Stimulated activated CD4-positive, alpha-beta T cell treated with anti-CD3 and anti-CD28 coated beads, Interleukin-4, amount 100 ng/mL, for 48 hours (primary cell): Measurements from ENCODE around the gene MOGAT2.
"Not testable (repeated sequence)": the region's sequence is repeated elsewhere in the genome, so short reads cannot be mapped to it uniquely, and the experiment has no call there.

ENCODE experiments used
- DNase-seq, 2 donors: peaks; one replicate each; pipeline ENCODE4 v3.0.0-alpha.2; 2020; ENCODE audit warnings: low read depth in 2 of 2

The MOGAT2 gene

DNA sequence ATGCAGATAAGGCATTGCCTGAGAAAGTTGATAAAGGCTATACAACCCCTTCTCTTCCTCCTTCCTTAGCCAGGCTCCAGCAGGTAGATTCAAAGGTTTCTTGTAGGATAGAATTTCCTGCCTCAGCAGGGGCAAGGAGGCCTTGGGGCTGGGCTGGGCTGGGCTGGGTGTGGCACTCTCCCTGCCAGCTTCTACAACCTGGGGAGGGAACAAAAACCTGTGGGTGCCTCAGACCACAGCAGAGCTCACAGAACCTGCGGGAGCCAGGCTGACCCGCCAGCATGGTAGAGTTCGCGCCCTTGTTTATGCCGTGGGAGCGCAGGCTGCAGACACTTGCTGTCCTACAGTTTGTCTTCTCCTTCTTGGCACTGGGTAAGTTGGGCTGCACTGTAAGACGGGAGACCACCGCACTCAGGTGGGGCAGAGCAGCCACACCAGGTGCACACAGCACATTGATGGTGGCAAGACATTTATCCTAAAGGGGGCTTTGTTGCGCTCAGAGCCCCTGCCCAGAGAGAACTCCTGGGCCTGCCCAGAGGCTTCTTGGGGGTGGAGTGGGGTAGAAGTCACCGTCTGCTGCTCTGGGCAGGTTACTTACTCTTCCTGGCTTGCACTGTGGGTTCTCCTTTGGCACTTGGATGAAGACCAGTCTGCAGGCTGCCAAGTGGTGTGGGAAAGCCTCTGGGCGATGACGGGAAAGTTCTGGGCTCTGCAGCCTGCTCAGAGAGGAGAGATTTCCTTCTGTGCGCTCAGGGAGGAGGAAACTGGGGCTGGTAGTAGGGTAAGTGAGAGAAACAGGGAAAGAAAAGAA is at the start of gene MOGAT2:
Gene MOGAT2, plus strand, starts transcription at position 231 of the 811 bp plus-strand sequence. Its CDS starts 51 bp downstream, at position 282.
- DNase-seq, result no peak

DNA sequence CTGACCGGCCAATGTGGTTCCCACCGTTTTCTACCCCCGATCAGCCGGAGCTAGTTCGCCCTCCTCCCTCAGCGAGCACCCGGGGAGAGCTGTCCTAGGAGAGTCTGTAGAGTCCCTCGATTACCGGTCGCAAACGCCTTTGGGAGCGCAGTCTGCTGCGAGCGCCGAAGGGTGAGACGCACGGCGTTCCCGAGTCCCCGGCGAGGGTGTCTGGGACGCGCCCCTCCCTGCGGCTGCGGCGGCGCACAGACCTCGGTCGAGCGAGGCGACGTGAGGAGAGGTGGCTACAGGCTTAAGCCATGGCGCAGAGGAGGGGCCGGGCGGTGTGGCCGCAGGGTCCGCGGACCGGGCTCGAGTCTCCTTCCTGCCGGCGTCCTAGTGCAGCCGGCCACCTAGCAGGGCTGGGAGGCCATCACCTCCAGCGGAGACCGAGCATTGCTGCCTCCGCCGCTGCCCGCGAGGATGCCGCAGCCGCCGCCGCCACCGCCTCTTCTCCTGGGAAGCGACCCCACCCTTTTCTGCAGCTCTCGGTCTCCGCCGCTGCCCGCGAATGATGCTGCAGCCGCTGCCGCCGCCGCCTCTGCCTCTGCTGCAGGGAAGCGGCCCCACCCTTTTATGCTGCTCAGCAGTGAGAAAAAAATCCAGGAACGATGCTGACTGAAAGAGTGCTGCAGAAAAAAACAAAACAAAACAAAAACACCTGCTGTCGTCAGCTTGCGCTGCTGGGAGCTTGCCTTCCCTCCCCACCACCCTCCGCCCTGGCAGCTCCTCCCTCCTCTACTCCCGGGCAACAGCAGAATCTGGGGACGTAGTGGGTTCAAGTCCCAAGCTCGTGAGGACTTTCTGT is 49.0 kb upstream of the MOGAT2 start, which contains the start of gene MAP6:
Gene MAP6, minus strand, starts transcription at position 588 of the 847 bp plus-strand sequence. CDS start 669 bp downstream, outside the sequence.
- no peak for DNase-seq

DNA sequence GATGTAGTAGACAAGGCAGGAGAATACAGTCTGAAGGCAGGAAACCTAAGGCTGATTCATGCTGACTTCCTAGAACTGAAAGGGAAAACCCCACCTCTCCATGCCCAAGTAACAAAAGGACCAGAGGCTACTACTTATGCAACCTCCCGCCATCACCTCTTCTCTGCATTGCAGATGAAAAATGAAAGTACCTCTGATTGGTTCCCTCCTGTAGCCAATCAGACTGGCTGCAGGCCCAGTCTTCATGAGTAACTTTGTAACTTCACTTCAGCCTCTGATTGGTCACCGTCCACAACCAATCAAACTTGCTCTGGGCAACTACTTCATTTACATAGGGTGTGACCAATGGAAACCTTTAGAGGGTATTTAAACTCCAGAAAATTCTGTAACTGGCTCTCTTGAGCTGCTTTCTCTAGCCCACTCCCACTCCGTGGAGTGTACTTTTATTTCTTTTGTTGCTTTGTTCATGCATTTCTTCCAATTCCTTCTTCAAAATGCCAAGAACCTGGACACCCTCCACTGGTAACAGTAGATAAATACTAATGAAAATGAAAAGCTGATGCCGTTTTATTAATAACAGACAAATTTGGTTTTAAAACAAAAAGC is 43.6 kb upstream of the MOGAT2 start:
- DNase-seq, result peak; percentile 22 to 43

DNA sequence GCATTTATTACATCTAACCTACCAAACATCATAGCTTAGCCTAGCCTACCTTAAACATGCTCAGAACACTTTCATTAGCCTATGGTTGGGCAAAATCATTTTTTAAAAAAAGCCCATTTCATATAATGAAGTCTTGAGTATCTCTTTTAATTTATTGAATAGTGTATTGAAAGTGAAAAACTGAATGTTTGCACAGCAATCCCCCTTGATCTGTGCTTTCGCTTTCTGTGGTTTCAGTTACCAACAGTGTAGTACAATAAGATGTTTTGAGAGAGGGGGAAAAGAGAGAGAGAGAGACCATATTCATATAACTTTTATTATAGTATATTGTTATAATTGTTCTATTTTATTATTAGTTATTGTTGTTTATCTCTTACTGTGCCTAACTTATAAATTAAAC is 40.4 kb upstream of the MOGAT2 start:
- DNase-seq, result no peak

DNA sequence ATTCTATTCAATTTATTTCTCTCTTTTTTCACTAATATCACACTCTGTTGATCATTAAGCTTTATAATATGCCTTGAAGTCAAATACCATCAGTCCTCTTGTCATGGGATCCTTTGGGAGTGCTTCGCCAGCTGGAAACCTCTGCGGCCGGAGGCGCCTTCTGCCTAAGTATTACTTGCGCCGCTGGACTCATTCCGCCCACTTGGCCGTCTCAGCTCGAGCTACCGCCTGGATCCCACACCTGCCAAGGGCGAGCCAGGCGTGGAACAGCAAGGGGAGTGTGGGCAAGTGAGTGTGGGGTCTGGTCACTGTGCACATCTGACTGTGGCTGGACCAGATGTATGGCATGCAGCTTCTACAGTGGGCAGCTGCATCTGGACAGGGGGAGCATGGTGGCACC is 39.7 kb upstream of the MOGAT2 start:
- no peak for DNase-seq

DNA sequence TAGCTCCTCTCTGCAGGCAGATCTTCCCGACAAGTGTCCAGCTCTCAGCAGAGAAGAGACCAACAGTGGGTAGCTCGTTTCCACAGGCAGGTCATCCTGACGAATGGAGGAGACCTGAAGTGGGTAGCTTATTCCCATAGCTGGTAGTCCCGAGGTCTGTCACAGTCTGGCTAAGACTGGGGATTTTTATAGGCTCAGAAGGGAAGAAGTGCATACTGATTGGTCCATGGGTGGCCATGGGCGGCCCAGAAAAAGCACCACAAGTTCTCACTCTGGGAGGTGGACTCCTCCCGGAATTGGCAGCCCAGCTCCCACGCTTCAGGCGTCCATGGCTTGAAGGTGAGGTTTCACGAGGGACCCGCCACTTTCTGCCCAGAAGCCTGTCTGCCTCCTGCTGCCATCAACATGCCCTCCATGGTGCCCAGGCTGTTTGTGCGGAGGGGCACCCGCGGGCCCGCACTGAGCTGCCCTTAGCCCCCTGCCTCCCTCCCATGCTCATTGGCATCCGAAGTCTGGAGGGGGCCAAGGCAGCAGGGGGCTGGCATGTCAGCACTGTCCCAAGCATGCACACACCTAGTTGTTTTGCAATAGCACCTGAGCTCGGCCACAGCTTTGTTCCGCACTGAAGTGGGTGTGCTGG is 38.9 kb upstream of the MOGAT2 start:
- DNase-seq, result no peak

DNA sequence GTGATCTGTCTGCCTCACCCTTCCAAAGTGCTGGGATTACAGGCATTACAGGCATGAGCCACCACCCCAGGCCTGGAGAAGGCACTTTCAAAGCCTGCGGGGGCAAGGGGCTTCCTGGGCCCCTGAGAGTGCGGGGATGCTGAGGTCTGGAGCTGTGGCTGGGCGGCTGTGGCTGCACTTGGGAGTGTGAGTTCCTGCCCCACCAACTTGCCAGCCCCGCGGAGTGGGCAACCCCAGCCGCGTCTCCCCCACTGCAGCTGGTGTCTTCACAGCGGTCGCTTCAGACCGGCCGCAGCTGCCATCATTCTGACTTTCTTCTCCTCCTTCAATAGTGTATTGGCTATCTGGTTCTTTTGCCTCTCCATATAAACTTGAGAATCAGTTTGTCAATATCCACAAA is 38.1 kb upstream of the MOGAT2 start:
- no peak for DNase-seq

DNA sequence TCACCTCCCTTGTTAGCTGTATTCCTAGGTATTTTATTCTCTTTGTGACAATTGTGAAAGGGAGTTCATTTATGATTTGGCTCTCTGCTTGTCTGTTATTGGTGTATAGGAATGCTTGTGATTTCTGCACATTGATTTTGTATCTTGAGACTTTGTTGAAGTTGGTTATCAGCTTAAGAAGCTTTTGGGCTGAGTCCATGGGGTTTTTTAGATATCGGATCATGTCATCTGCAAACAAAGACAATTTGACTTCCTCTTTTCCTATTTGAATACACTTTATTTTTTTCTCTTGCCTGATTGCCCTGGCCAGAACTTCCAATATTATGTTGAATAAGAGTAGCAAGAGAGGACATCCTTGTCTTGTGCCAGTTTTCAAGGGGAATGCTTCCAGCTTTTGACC is 33.8 kb upstream of the MOGAT2 start:
- DNase-seq, result not testable (repeated sequence)

DNA sequence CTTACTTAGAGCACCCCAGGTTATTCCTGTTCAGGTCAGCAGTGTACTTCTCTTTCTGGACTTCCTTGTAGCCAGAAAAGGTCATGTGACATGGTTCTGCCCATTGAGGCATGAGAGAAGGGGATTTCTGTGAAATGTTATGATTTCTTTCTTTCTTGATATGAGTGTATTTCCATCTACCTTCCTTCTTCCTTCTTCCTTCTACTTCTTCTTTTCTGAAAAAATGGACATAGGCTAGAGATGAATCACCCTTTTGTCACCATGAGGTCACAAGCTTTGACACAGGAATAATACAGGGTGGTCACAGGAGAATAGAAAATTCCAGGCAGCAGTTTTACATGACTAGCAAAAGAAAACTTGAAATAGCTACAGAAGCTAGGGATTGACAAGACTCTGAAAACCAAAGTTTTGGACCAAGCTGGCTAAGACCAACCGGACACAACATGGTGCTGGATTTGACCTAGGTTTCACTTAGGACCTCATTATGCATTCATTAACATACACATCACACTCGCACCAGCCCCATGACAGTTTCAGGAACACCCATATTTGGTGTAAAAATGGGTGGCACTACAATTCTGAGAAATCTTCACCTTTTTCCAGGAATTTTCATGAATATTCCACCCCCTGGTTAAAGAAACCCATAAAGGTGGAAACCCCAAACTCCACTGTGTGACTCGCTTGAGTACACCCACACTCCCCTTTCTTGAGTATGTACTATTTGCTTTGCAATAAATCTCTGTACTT is 27.6 kb upstream of the MOGAT2 start:
- no peak for DNase-seq

DNA sequence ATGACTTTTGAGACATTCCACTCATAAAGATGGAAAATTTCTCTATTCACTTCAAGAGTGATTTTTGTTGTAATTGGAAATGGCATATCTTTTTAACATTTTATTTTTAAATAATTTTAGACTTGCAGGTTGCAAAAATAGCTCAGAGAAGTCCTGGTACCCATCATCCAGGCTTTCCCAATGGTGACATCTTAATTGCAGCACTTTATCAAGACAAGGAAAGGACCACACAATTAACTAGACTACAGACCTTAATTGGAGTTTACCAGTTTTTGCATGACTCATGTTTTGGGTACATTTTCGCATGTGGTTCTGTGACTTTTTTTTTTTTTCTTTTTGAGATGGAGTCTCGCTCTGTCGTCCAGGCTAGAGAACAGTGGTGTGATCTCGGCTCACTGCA is 25.8 kb upstream of the MOGAT2 start:
- no peak for DNase-seq

DNA sequence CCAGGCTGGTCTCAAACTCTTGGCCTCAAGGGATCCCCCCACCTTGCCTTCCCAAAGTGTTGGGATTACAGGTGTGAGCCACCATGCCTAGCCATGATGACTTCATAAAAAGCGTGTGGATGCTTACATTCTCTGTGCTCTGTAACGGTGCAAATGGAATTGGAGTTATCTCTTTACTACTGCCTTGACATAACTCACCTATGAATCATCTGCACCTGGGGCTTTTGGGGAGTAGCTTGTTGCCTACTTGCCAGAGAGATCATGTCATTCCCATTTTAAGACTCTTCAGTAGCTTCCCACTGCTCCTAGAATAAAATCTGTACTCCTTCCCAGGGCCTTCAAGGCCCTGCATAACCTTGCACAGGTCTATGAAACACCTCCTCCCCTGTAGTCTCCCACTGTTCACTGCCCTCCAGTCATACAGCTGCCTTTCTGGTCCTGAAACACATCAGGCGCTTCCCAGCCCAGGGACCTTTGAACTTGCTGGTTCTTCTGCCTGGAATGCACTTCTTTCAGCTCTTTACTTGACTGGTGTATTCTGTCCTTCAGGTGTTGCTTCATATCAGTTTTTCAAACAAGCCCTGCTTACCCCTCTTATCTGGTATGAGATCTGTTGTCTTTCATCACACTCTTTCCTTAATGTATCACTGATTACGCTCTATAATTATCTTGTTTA is 19.6 kb upstream of the MOGAT2 start:
- no peak for DNase-seq

DNA sequence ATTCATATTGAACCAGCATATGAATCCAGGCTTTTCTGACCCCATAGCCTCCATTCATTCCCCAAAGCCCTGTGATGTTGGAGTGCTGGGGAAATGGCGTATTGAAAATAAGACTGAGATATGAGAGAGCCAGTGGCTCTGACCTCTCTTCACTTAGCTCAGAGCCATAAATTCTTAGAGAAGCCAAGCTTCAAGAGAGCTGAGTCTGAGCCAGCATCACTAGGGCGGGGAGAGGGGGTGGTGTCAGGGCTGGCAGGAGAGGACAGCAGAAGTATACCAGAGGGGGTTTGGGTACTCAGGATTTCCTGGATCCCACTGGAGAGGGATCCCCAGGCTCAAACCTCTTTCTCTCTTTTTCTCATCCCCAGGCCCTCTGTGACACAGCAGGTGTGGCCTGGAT is 16.7 kb upstream of the MOGAT2 start:
- no peak for DNase-seq

DNA sequence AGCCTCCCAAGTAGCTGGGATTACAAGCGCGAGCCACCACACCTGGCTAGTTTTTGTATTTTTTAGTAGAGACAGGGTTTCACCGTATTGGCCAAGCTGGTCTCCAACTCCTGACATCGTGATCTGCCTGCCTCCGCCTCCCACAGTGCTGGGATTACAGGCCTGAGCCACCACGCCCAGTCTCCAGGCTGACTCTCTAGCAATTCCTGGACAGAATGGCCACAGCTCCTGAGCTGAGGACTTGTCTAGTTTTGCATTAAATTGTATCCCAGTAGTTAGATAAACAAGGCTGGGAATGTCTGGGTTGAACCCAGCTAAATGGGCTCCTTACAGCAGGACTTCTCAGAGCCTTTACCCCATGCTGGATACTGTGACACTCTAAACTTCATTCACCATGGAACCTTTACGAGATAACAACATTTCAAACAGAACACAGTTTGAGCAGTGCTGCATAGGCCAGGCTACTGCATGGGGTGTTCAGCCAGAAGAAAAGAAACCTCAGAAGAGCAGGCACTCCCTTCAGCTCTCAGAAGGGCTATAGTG is 13.9 kb upstream of the MOGAT2 start:
- no peak for DNase-seq

DNA sequence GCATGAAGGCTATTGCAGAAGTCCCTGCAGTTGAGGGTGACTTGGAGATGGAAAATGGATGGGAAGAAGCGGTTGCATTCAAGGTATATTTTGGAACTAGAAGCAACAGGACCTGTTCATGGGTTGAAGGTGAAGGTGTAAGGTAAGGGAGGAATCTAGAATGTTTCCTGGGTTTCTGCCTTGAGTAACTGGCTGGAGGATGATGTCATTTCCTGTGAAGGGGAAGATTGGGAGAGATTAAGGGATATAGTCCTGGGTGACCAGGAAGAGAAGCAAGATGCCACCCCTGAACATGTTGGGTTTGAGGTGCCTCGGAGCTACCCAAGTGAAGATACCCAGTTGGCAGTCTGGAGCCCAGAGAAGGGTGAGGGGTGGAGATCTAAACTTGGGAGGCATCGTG is 12.1 kb upstream of the MOGAT2 start:
- no peak for DNase-seq

DNA sequence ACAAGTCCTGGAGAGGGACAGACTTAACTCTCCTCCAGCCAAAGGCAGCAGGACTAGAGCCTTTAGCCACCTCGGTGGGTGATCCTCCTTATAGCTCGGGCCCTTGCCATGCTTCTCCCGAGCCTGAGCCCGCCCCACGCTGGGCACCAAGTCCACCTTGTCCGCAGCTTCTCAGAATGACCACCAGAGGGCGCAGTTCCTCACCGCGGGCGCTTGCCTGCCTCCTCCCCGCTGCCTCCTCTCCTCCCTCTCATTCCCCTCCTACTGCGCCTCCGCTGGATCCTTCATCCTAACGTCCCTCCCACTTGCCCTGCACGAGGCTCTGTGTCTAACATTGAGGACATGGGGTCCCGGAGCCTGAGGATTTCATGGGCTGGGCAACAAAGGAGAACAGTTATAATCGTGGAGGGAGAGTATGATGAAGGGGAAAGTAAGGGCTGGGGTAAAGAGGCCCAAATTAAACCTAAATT is 11.3 kb upstream of the MOGAT2 start:
- DNase-seq, result peak; percentile 57

DNA sequence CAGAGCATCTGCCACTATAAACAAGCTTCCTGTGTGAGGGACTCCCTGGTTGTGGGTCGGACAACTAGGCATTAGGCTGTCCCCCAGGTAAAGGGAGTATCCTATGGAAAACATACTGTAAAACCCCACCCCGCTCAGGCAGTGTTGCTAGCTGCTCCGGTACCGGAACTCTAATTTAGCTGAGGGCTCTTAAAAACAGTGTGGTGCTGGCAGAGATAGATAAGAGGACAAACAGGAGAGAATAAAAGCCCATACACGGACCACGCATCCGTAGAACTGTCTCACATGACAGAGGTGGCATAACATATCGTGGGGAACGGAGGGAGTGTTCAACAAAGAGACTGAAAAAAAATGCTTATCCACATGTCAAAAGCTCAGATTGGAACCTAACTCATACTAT is 3.4 kb upstream of the MOGAT2 start:
- DNase-seq, result no peak

DNA sequence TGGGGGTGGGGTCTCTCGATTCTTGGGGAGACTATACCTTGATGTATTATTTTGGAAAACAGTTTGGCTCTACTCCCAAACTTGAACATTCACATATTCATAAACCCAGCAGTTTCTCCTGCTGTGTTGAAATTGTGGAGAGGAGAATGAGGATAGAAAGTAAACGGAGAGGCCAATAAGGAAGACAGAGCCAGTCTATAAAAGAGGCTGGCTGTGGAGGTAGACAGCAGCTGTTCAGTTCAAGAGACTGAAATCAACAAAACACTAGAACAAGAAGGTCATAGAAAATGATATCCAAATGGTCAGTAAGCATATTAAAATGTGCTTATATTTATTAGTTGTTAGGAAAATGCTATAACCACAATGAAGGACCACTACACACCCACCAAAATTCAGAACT is 1.9 kb upstream of the MOGAT2 start:
- DNase-seq, result no peak

DNA sequence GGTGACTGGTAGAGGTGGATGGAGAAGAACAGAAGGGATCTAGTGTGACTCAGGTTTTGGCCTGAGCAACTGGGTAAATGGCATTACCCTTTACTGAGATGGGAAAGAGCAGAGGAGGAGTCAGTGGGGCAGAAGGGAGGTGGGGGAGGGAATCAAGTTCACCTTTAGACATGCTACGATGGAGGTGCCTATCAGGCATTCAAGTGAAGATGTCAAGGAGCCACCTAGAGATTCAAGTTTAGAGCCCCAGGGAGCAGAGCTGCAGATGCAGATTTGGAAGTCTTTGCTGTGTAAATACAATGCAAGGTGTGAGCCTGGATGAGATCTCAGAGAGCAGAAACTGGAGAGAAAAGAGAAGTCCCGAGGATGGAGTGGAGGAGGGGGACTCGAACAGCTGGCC is 979 bp upstream of the MOGAT2 start:
- no peak for DNase-seq

DNA sequence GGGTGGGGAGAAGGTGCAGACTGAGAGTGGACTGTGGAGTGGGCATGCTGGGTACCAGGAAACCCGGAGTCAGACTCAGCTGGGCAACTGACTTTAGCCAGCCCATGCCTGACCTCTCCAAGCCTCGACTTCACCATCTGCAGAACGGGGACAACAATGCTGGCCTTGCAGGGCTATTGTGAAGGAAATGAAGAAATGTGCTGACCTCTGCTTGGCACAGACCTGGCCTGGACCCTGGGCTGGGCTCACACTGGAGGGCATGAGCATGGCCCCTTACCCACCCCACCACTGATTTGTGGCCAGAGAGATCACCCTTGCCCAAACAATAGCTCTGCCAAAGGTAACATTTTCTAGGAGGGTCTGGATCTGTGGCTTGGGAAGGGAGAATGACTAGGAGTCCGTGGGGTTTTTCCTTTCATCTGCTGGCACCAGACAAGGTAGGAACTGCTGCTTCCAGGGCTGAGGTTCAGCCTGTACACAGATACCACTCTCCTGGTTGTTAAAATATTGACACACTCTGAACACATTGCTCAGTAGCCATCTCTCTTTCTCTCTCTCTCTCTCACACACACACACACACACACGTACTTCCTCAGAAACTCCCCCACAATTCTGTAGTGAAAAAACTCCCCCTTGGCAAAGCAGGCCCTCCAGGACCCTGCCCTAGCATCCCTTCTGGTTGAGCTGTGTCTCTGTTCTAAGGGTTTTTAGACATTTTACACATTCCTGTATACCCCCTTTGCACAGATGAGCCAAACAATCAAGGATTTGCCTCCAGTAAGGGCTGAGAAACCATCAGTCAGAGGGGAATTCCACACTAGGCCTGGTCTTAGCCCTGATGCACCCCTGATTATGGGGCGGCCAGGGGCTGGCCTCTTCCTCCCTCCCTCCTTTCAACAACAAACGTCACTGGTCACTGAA is 1.0 kb downstream of the MOGAT2 start:
- no peak for DNase-seq
